ENCODE results near the gene JAZF1.

Gene JAZF1

GRCh38 chr7:27970350-27970749, 210.2 kb downstream of the JAZF1 start:
- no peak for TF ChIP-seq CTCF (conservative IDR thresholded peaks at IDR 0.05)
- no peak overlapping the region for H3K27ac ChIP-seq

GRCh38 chr7:27969346-27969745, 211.2 kb downstream of the JAZF1 start:
- no peak for TF ChIP-seq CTCF (conservative IDR thresholded peaks at IDR 0.05)
- no peak overlapping the region for H3K27ac ChIP-seq

GRCh38 chr7:27967639-27968038, 213.0 kb downstream of the JAZF1 start:
- H3K27ac ChIP-seq: no peak overlapping the region
- no peak for TF ChIP-seq CTCF (conservative IDR thresholded peaks at IDR 0.05)

- H3K27ac ChIP-seq: no peak overlapping the region
- no peak for TF ChIP-seq CTCF (conservative IDR thresholded peaks at IDR 0.05)
Measured at GRCh38 chr7:27966219-27966780, 214.3 kb downstream of the JAZF1 start.

GRCh38 chr7:27965650-27966049, 214.9 kb downstream of the JAZF1 start:
- H3K27ac ChIP-seq: no peak overlapping the region
- TF ChIP-seq CTCF (conservative IDR thresholded peaks at IDR 0.05): no peak

GRCh38 chr7:27964820-27965219, 215.8 kb downstream of the JAZF1 start:
- H3K27ac ChIP-seq: no peak overlapping the region
- TF ChIP-seq CTCF (conservative IDR thresholded peaks at IDR 0.05): no peak

GRCh38 chr7:27963056-27963455, 217.5 kb downstream of the JAZF1 start:
- TF ChIP-seq CTCF (conservative IDR thresholded peaks at IDR 0.05): no peak
- H3K27ac ChIP-seq: no peak overlapping the region
